ENCODE data around the gene NTN1.

DNA sequence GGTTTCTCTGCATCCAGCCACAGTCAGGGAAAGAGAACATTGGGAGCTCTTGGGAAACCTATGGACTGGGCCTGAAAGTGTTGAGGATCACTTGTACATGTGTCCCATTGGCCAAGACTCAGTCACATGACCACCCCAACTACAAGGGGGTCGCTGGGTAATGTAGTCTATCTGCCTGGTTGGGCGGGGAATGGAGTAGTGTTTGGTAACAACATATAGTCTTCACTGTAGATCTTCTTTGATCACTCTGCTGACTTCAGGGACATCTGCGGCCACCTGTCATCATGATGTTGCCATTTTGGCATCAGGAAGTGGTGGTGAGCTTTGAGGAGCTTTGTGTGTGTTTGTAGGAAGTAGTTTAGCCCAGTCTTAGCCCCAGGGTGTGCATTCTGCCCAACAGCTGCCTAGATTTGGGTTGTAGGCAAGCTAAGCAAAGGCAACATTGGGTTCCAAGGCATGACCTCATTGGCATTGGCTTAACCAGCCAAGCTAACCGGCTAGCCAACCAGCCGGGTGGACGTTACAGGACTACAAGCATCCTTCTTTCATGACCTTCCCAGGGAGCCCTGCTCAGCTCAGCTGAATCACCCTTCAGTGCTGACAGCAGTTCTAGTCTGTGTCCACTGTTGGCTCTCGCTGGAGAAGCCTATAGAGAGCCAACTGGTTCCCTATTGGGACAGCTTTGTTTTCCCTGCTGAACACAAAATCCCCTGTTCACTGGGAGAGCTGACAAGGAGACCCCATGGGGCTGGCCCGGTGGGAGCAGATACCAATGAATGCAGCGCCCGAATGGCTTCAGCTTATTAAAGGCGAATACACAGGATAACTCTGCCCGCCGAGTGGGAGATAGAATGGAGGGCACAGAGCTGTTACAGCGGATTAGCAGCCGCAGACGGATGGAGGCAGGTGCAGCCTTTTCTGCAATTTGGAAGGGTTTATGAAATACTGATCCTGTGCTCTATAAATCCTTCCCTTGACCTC, 178.6 kb downstream of the NTN1 start:
- no peak for TF ChIP-seq POLR2AphosphoS5 (IDR thresholded peaks at IDR 0.05; ENCODE audit: insufficient read depth in 1 of 2, low read depth in 1 of 2)
- TF ChIP-seq, protein P1, sequence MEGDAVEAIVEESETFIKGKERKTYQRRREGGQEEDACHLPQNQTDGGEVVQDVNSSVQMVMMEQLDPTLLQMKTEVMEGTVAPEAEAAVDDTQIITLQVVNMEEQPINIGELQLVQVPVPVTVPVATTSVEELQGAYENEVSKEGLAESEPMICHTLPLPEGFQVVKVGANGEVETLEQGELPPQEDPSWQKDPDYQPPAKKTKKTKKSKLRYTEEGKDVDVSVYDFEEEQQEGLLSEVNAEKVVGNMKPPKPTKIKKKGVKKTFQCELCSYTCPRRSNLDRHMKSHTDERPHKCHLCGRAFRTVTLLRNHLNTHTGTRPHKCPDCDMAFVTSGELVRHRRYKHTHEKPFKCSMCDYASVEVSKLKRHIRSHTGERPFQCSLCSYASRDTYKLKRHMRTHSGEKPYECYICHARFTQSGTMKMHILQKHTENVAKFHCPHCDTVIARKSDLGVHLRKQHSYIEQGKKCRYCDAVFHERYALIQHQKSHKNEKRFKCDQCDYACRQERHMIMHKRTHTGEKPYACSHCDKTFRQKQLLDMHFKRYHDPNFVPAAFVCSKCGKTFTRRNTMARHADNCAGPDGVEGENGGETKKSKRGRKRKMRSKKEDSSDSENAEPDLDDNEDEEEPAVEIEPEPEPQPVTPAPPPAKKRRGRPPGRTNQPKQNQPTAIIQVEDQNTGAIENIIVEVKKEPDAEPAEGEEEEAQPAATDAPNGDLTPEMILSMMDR (IDR thresholded peaks at IDR 0.05), result no peak
- no peak for TF ChIP-seq POLR2A (IDR thresholded peaks at IDR 0.05)
